ENCODE data around the gene ZSWIM7. TPM values are rescaled to one million over a fixed set of nuclear protein-coding genes. Genes with fewer than 3 reads are reported as not detected.

The ZSWIM7 gene
- total RNA-seq, 1 experiment from 2014 or later = 37.8 TPM

DNA sequence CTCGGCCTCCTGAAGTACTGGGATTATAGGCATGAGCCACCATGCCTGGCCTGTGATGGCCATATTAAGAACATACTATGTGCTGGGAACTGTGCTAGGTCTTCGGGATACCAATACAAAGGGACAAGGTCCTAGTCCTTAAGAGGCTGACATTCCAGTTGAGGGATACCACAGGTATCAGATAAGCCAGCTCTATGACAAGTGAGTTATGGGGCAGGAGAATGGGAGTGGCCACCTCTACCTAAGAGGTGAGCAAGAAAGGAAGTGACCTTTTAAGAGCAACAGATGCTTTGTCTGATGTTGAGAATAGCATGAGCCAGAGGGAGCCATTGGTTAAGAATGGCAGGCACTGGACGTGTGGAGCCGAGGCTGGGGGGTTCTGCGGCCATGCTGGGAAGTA lies 27.6 kb downstream of the ZSWIM7 start:
- H3K9me3 ChIP-seq (ENCODE audit: control insufficient read depth, low read depth, low read length) = no peaks in the 10 kb centered on the region
- H3K27ac ChIP-seq (ENCODE audit: insufficient read length, low read depth, low read length) = no peak overlapping the region
- H2BK5ac ChIP-seq (ENCODE audit: insufficient read length, low read length) = no peak overlapping the region
- no peak overlapping the region for H3K23ac ChIP-seq (ENCODE audit: insufficient read length, low read depth, low read length)
- Mint-ChIP-seq H3K36me3 (ENCODE audit: insufficient read depth in 1 of 3, low read depth in 3 of 3) (peaks cover 4 to 12% (median 11%) of the 10 kb centered on the region in 3 experiments), H3K4me1 (peaks cover 40 to 44% of the 10 kb centered on the region in 2 experiments), H3K4me3 (no peak overlapping the region), H3K27me3 (ENCODE audit: low read depth) (no peaks in the 10 kb centered on the region; the same call in 1 of the 2 replicates), H3K9me3 (no peaks in the 10 kb centered on the region), H3K27ac (no peak overlapping the region)
- H3K9ac ChIP-seq (ENCODE audit: extremely low read depth, insufficient read length, low read length) = no peak overlapping the region
- DNase-seq = no peak
- H4K5ac ChIP-seq (ENCODE audit: insufficient read length, low read depth, low read length) = no peak overlapping the region
- H3K4me2 ChIP-seq (ENCODE audit: insufficient read depth, insufficient read length, low read length) = no peak overlapping the region
- H4K91ac ChIP-seq (ENCODE audit: insufficient read length, low read depth, low read length) = no peak overlapping the region
- peaks cover 2% of the 10 kb centered on the region; the same call in 1 of the 2 replicates for H3K4me1 ChIP-seq (ENCODE audit: insufficient read depth, low read length)
- no peaks in the 10 kb centered on the region for H3K79me1 ChIP-seq (ENCODE audit: insufficient read depth, low read depth, low read length, poor library complexity, severe bottlenecking)
- H3K14ac ChIP-seq (ENCODE audit: insufficient read depth, low read length) = no peak overlapping the region
- no peak overlapping the region for H3T11ph ChIP-seq (ENCODE audit: low read length)
- peaks cover under 1% of the 10 kb centered on the region for H3K23me2 ChIP-seq (ENCODE audit: insufficient read length, low read depth, low read length, poor library complexity, severe bottlenecking)
- no peaks in the 10 kb centered on the region for H4K20me1 ChIP-seq (ENCODE audit: control insufficient read depth, insufficient read depth, insufficient read length)
- TF ChIP-seq, protein P1, sequence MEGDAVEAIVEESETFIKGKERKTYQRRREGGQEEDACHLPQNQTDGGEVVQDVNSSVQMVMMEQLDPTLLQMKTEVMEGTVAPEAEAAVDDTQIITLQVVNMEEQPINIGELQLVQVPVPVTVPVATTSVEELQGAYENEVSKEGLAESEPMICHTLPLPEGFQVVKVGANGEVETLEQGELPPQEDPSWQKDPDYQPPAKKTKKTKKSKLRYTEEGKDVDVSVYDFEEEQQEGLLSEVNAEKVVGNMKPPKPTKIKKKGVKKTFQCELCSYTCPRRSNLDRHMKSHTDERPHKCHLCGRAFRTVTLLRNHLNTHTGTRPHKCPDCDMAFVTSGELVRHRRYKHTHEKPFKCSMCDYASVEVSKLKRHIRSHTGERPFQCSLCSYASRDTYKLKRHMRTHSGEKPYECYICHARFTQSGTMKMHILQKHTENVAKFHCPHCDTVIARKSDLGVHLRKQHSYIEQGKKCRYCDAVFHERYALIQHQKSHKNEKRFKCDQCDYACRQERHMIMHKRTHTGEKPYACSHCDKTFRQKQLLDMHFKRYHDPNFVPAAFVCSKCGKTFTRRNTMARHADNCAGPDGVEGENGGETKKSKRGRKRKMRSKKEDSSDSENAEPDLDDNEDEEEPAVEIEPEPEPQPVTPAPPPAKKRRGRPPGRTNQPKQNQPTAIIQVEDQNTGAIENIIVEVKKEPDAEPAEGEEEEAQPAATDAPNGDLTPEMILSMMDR (conservative IDR thresholded peaks at IDR 0.05) = no peak
- H2AFZ ChIP-seq (ENCODE audit: low read length) = no peak overlapping the region
- H3K79me2 ChIP-seq (ENCODE audit: insufficient read depth, low read length) = no peaks in the 10 kb centered on the region
- H2BK12ac ChIP-seq (ENCODE audit: insufficient read length, low read depth, low read length) = no peak overlapping the region
- no peak overlapping the region for H2BK120ac ChIP-seq (ENCODE audit: low read depth, low read length, poor library complexity, severe bottlenecking)
- no peak overlapping the region for H4K8ac ChIP-seq (replicated peaks; ENCODE audit: insufficient read length, low read depth, low read length)
- no peak overlapping the region for H2BK15ac ChIP-seq (ENCODE audit: low read depth, low read length)
- H3K18ac ChIP-seq (ENCODE audit: insufficient read length, low read depth, low read length) = no peak overlapping the region
- WGBS (ENCODE audit: extremely low coverage, insufficient read length, low lambda C conversion rate) = no CpG with 5 or more reads among the region's 5 CpGs
- no peak overlapping the region for H3K4ac ChIP-seq (ENCODE audit: low read depth, low read length)
- H2BK20ac ChIP-seq (ENCODE audit: low read depth, low read length, poor library complexity, severe bottlenecking) = no peak overlapping the region
- no peaks in the 10 kb centered on the region for H3K27me3 ChIP-seq (ENCODE audit: insufficient read depth, low read length)
- no peak overlapping the region for H2AK5ac ChIP-seq (ENCODE audit: insufficient read length, low read length)
- H3K56ac ChIP-seq (ENCODE audit: insufficient read length, low read depth, low read length) = no peak overlapping the region
